HuH-7 (cell line): Measurements from ENCODE around the gene NR1H2.

Experiments
- DNase-seq: peaks from one replicate; pipeline ENCODE4 v3.0.0; 2011; ENCODE audit warnings: low spot score

The NR1H2 gene

DNA sequence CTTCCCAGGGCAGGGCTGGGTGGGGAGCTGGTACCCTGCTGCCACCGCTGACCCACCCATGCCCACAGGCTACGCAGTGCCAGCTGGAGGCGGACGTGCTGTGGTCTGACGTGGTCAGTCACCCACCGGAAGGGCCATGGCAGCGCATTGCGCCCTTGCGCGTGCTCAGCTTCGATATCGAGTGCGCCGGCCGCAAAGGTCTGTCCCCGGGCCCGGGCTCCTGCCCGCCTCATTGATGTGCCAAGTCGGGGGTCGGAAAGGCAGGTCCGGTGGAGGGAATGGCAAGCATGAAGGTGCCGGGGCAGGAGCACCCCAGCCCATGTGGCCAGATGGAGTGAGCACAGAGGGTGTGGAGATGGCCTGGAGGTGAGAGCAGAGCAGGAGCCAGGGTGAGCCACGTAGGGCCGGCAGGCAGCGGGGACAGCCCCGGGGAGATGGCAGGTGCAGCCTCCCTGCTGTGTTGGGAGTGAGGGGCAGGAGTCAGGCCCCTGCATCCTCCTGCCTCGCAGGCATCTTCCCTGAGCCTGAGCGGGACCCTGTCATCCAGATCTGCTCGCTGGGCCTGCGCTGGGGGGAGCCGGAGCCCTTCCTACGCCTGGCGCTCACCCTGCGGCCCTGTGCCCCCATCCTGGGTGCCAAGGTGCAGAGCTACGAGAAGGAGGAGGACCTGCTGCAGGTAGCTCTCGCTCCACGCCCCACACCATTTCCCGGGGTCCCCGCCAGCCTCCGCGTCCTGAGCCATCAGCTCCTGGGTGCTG, 26.5 kb downstream of the NR1H2 start:
- DNase-seq = no peak

DNA sequence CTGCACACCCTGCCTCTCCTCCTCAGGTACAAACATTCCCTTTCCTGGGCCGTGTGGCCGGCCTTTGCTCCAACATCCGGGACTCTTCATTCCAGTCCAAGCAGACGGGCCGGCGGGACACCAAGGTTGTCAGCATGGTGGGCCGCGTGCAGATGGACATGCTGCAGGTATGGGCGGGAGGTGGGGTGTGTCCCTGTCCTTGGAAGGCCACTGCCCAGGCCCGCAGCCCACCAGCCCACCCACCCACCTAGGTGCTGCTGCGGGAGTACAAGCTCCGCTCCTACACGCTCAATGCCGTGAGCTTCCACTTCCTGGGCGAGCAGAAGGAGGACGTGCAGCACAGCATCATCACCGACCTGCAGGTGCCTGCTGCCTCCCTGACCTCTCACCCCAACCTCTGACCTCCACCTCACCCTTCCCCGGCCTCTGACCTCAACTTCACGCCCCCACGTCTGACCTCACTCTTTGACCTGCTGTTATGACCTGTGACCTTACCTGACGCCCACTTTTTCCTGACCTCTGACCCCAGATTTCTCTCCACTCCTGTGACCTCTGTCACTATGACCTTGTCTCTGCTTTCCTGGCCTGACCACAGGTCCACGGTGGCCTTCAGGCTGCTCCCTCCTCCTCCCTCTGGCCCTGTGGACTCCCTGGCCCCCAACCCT, 30.0 kb downstream of the NR1H2 start:
- DNase-seq = no peak

DNA sequence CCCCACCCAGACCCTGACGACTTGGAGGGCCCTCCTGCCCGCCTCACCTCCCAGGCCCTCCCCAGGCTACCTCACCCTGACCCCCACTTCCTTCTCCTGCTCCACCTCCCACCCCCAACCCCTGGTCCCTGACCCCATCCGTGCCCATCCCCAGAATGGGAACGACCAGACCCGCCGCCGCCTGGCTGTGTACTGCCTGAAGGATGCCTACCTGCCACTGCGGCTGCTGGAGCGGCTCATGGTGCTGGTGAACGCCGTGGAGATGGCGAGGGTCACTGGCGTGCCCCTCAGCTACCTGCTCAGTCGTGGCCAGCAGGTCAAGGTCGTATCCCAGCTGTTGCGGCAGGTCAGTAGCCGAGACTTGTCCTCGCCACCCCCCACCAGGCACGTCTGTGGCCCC, 30.6 kb downstream of the NR1H2 start:
- no peak for DNase-seq

DNA sequence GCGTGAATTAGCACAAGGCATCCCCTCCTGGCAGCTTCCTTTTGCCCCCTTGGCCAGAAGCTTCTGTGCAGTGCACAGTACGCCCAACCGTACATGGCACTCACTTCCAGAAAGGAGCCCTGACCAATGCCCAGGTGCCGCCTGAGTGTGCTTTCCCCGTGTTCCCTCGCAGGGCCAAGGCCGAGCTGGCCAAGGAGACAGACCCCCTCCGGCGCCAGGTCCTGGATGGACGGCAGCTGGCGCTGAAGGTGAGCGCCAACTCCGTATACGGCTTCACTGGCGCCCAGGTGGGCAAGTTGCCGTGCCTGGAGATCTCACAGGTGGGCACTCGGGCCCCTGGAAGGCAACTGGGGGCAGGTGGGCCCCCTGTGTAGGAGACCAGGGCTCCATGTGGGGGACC, 33.1 kb downstream of the NR1H2 start:
- DNase-seq = no peak

DNA sequence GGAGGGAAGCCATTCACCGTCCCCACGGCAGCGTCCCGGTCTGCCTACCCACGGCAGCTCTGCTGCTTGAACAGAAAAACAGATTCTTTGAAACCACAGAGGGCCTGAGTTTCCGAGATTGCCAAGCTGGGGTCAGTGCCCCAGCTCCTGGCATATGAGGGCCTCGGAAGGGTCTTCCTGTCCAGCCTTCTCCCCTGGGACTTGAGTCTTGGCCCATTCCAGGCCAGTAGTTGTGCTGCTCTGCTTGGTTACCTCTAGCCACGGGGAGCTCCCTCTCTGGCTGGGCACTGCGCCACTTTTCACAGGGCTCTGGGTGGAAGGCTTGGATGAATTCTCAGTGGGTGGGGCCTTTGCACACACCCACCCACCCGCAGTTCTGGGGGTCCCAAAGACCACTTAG, 33.9 kb downstream of the NR1H2 start:
- no peak for DNase-seq

DNA sequence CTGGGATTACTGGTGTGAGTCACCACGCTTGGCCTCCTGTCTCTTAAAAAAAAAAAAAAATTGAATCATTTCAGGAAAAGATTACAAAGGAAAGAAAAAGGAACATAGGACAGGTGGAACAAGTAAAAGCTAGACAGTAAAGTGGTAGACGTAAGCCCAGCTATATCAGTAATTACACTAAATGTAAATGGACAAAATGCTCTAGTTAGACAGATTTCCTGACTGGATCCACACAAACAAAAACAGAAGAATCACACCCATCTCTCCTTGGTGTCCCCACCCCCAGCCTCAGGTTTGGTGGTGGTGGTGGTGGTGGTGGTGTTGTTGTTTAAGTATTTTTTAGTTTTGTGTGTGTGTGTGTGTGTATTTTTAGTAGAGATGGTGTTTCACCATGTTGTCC, 36.2 kb downstream of the NR1H2 start:
- DNase-seq = no peak

DNA sequence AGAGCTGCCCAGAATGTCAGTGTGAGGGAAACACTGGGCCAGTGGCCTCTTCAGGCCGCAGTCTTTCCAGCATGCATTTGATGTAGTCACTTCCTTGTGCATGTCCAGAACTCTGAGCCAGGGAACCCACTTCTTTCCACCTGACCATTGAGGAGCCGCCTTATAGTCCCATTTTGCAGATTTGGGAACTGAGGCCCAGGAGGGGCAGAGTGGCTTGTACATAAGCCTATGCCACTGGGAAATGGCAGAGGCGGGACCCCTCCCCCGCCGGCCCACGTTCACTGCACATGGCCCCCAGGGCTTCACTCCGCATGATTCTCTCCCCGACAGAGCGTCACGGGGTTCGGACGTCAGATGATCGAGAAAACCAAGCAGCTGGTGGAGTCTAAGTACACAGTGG, 36.8 kb downstream of the NR1H2 start:
- no peak for DNase-seq

DNA sequence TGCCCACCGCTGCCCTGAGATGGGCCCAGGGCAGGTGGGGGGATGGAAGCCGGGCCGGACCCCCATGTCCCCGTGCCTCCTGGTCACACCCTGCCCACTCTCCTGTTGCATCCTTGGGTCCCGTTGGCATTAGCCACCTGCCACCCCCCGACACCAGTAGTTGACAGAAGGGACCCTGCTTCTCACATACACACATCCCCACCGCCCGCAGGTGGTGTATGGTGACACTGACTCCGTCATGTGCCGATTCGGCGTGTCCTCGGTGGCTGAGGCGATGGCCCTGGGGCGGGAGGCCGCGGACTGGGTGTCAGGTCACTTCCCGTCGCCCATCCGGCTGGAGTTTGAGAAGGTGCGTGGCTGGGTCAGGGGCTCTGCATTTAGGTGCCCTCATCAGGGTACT, 37.3 kb downstream of the NR1H2 start:
- no peak for DNase-seq

DNA sequence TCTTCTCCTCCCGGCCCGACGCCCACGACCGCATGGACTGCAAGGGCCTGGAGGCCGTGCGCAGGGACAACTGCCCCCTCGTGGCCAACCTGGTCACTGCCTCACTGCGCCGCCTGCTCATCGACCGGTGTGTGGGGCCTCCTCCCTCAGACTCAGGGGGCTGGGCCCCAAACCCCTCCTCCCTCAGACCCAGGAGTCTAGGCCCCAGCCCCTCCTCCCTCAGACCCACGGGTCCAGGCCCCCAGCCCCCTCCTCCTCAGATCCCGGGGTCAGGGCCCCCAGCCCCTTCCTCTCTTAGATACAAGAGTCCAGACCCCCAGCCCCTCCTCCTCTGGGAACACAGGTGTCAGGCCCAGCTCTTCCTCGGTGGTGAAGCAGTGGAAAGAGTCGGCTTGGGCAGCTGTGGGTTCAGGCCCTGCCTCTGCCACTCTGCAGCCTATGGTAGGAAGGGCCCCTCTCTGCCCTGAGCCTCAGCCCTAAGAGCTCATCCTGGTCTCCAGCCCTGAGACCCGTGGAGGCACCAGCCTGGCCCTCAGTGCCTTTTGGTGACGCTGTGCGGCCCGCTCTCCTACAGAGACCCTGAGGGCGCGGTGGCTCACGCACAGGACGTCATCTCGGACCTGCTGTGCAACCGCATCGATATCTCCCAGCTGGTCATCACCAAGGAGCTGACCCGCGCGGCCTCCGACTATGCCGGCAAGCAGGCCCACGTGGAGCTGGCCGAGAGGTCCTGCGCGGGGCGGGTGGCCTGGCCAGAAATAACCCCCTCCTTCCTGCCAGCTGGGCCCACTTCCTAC, 38.8 kb downstream of the NR1H2 start:
- peak; percentile 87 for DNase-seq

DNA sequence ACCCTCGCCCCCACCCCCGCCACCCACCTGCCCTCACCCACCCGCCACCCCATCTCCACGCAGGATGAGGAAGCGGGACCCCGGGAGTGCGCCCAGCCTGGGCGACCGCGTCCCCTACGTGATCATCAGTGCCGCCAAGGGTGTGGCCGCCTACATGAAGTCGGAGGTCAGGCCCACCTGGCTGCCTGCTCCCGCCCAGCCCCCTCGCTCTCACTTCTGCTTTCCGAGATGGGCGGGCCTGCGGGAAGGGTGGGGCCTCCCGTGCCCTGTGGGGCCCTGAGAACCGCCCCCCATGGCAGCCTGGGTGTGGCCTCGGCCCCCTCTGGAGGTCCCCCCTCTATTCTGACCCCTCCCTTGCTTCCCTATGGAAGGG, 39.4 kb downstream of the NR1H2 start:
- DNase-seq = no peak

DNA sequence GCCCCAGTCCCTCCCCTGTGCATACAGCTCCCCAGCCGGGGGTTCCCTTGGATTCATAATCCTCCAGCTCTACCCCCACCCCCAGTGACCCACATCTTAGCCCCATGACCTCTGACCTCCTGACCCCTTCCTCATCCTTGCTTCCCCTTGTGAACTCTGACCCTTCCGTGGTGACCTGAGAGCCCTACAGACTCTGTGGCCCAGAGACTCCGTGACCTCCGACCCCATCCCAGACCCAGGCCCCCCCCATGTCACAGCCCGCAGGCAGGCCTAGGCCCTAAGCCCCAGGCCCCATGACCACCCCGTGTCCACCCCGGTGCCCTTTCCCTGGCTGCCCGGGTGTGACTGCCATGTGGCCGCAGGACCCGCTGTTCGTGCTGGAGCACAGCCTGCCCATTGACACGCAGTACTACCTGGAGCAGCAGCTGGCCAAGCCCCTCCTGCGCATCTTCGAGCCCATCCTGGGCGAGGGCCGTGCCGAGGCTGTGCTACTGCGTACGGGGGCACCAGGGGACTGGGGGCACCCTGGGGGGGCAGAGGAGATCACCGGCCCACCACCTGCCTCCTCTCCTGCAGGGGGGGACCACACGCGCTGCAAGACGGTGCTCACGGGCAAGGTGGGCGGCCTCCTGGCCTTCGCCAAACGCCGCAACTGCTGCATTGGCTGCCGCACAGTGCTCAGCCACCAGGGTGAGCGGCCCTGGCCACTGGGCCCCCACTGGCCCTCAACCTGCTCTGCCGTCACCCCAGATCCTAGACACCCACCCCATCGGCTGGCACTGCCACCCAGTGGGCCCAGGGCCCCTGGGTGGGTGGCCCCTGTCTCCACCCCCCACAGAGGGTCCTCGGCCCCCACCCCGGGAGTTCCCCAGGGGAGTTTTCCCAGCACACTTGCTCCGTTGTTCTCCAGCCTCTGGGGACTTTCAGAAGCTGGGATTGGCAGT, 40.0 kb downstream of the NR1H2 start:
- DNase-seq = no peak

DNA sequence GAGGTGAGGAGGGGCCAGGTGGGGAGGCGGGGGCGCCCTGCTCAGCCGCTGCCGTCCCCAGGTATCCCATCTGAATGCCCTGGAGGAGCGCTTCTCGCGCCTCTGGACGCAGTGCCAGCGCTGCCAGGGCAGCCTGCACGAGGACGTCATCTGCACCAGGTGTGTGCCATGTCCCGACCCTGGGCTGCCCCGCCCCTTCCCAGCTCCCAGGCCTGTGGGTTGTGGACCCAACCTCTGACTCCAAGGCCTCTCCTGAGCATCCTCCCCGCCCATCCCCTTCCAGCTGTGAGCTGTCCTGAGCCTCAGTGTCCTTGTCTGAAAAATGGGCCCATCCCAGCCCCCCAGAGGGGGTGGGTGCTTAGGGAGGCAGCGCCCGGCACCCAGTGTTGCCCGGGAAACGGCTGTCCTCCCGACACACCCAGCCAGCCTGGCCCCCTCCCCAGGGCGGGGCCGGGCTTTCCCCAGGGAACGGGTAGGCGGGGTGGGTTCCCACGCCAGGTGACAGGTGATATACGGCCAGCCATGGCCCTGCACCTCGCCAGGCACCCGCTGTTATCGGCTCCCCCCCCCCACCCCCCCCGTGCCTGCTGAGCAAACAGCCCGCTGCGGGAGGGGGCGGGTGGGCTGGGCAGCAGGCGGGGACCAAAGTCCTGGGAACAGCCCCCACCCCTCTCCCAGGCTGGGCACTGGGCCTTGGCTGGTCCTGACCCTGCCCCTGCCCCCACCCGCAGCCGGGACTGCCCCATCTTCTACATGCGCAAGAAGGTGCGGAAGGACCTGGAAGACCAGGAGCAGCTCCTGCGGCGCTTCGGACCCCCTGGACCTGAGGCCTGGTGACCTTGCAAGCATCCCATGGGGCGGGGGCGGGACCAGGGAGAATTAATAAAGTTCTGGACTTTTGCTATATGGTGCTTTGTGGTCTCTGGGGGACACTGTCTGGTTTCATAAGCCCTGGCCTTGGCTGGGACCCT, 41.1 kb downstream of the NR1H2 start:
- no peak for DNase-seq

DNA sequence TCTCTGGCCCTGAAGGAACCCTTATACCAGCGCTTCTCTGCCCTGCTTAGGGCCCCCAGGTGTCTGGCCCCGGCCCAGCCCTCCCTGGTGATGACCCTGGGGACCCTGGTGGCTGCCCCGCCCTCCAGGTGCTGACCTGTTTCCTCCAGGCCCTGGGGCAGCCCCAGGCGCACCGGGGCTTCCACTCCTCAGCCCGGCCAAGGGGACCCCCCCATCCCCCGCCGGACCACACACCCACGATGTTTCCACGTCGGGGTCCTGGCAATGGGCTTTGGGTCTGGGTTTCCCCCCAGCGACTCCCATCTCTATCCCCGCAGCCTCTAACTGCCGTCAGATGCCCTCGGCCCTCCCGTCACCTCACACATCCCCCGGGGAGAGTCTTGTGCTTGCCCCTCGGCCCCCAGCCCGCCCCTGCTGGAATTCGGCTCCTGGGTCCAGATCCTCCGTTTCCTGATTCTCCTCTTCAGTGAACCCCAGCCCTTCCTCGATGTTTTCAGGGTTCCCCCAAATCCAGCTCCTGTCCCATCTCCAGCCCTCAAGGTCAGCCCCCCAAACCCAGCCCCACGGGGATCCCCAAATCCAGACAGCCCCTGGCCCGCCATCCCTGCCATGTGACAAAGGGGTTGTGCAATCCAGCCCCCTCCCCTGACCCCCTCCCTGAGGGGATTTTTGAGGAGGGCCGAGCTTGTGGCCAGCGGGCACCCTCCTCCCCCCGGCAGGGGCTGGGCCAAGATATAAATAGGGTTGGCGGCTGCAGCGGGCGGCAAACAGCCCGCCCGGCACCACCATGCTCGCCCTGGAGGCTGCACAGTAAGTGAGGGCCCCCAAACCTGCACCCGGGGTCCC, 42.1 kb downstream of the NR1H2 start, which contains the start of gene SPIB:
Gene SPIB (plus strand): TSS at position 763 of the 846 bp plus-strand sequence. CDS start 25 bp downstream, at position 788.
- no peak for DNase-seq

DNA sequence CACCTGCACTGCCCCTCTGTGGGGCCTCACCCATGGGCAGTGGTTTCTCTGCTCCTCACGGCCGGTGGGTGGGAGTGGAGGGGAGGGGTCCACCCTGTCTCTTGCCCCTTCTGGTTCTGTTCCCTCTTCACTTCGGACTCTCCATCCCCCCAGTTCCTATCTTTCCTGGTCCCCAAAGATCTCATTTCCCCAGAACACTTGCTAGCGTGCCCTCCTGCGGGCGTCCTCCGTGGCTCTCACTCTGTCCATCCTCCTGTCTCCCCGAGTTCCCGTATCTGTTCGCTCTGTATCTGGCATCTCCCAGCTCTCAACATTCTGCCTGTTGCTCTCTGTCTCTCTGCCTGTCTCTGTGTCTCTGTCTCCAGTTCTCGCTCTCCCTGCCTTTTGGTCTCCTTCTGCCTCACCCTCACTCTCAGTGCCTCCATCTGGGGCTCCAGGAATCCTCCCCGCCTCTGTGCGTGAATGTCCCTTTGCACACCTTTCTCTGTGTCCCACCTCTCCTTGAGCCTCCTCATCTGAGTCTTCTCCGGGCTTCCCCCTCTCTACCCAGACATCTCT, 42.8 kb downstream of the NR1H2 start:
- no peak for DNase-seq

DNA sequence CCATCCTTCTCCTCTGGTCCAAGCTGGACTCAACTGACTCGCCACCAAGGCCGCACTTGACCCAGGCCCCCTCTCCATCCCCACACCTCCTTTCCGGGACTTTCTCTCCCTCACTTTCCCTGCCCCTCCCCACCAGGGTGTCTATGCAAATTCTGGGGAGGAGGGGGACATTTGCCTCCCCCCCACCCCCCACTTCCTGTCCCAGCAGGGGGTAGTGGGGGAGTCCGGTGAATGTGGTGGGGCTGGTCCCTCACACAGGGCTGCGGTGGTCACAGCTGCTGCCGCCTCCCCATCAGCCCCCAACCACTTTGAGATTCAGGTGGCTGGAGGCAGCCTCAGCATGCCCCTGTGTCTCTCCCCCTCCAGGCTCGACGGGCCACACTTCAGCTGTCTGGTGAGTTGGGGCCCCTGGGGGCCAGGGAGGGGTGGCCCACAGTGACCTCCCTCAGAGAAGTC, 43.4 kb downstream of the NR1H2 start:
- DNase-seq = no peak

DNA sequence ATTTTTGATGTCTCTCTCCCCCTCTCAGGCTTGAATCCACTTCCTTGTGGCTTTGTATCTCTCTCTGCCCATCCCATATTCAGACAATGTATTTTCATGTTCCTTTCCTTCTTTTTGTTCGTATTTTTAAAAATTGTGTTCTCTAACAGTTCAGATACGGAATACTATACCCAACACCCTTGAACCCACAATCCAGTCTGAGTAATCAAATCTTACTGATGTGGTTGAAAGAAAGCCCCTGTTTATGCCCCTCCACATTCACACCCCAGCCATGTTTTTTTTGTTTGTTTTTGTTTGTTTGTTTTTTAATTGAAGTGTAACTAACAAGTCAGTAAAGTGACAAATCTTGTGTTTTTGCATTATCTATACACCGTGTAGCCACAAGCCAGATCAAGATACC, 43.9 kb downstream of the NR1H2 start:
- no peak for DNase-seq

DNA sequence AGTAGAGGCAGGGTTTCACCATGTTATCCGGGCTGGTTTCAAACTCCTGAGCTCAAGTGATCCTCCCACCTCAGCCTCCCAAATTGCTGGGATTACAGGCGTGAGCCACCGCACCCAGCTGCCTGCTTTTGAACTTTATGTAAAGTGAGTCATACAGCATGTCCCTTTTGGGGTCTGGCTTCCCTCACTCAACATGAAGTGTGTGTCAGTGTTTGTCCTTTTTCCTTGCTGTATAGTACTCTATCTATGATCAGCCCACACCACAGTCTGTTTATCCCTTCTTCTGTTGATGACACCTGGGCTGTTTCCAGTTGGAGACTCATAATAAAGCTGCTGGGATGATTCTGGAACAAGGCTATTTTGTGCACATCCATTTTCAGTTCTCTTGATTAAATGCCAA, 44.6 kb downstream of the NR1H2 start:
- DNase-seq = no peak

DNA sequence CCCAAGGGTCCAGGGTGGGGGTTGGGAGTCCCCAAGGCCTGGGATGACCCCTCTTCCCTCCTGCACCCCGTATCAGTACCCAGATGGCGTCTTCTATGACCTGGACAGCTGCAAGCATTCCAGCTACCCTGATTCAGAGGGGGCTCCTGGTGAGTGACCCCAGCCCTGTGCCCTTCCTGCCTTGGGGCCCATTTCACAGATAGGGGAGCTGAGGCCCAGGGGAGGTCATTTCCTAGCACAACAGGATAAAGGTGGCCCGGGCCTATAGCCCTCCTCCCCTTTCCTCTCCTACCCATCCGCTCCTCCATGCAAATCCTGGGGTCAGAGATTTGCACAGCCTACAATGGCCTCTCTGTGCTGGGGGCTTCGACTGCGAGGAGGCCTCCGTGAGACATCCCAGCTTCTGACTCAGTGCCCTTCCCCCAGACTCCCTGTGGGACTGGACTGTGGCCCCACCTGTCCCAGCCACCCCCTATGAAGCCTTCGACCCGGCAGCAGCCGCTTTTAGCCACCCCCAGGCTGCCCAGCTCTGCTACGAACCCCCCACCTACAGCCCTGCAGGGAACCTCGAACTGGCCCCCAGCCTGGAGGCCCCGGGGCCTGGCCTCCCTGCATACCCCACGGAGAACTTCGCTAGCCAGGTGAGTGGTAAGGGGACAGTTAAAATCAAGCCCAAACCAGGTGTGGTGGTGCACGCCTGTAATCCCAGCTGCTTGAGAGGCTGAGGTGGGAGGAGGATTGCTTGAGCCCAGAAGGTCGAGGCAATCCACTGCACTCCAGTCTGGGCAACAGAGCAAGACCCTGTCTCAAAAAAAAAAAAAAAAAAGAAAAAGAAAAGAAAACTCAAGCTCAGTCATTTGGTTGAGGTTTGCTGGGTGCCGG, 46.4 kb downstream of the NR1H2 start:
- DNase-seq = no peak
